Measurements from ENCODE around the gene MRFAP1L1.

MRFAP1L1 gene

DNA sequence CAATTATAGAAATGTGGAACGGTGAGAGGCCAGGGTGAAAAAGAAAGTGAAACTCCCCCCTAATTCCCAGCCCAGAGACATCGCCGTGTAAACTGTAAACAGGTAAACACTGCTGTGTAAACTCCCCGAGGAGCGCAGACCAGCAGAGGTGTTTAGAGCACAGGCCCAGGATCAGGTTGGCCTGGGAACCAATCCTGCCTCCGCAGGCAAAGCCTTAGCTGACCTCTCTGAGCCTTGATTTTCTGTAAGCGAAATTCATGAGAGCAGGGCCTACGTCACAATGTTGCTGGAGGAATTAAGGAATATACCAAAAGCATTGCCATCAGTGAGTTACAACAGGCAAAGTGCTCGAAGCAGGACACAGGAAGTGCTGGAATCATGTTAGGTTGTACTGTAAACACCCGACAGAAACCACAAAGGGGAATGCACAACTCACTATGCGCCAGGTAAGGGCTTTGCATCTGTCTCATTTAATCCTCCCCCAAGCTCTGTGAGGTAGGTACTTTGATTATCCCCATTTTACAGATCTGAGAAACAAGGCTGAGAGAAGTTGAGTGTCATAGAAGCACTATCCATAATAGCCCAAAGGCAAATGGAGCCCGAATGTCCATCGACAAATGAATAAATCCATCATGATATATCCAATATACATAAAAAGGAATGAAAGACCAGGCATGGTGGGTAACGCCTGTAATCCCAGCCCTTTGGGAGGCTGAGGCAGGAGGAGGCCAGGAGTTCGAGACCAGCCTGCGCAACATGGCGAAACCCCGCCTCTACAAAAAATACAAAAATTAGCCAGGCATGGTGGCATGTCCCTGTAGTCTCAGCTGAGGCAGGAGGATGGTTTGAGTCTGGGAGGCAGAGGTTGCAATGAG lies 42.2 kb upstream of the MRFAP1L1 start:
- TF ChIP-seq, protein P1, sequence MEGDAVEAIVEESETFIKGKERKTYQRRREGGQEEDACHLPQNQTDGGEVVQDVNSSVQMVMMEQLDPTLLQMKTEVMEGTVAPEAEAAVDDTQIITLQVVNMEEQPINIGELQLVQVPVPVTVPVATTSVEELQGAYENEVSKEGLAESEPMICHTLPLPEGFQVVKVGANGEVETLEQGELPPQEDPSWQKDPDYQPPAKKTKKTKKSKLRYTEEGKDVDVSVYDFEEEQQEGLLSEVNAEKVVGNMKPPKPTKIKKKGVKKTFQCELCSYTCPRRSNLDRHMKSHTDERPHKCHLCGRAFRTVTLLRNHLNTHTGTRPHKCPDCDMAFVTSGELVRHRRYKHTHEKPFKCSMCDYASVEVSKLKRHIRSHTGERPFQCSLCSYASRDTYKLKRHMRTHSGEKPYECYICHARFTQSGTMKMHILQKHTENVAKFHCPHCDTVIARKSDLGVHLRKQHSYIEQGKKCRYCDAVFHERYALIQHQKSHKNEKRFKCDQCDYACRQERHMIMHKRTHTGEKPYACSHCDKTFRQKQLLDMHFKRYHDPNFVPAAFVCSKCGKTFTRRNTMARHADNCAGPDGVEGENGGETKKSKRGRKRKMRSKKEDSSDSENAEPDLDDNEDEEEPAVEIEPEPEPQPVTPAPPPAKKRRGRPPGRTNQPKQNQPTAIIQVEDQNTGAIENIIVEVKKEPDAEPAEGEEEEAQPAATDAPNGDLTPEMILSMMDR (IDR thresholded peaks at IDR 0.05): no peak

DNA sequence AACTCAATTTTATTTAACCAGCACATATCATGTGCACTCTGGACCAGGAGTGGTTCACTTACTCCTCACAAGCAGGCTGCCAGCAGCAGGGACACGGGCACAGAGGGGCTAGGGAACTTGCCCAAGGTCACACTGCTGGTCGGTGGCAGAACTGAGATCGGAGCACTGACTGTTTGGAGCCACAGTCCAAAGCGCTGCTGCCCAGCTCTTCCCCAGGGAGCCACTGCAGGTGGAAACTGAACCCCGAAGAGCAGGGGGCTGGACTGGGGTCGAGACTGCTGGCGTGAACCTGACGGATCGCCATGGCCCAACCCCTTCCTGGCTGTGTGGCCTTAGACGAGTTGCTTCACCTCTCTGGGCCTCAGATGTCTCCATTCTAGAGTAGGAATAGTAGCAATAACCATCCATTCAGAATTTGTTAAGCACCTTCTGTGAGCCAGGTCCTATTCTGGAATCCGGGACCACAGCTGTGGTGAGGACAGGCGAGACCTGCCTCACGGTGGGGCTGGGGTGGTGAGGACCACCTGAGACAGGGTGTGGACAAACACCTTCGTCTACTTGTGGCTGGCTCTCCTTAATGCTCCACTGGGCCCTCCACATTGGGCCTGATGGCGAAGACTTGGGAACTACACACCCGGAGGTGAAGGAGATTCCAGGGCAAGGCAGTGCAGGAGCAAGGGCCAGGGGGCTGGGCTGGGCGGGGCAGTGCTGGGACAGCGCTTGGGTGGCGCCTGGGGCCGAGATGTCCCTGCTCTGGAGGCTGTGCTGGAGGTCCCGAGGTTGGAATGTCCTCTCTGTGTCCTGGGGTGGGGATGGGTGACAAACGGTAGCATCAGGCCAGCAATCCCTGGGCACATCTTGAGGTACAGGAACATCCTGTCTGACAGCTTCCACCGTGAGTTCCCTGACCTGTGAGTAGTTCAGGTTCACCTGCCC lies 40.9 kb upstream of the MRFAP1L1 start:
- TF ChIP-seq, protein P1 (IDR thresholded peaks at IDR 0.05): no peak

DNA sequence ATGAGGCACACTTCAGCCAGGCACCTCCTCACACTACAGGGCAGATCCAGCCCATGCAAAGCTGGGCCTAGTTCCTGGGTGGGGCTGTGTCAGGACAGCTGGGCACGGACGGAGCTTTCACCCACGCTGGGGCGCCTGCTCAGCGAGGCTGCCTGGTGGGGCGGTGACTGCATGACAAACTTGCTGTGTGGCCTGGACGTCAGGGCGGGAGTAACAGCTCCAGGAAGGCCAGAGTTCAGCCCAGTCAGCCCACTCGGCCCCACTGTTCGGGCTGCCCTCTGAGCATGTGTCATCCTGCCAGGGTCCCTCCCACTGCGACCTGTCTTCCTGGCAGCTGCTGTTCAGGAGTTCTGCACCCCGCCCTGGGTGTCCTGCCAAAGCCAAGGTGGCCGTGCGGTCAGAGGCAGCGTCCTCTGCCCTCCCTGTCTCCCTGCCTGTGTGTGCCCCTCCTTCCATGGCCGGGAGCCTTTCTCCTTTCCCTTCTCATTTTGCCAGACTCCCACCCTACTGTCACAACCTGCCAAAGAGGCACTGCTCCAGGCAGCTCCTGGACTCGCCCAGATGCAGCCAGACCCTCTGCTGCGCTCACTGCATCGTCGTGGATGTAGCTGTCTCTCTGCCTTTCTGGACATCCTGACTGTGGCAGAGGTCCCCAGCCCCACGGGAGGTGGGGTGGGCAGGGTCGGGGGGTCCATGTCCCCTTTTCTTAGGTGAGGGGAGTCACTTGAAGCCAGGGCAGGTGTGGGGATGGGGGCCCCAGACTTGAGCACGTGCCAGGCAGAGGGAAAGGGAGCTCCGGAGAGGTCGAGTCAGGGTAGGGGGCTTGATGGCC lies 39.9 kb upstream of the MRFAP1L1 start:
- TF ChIP-seq, protein P1 (IDR thresholded peaks at IDR 0.05): no peak

GRCh38 chr4:6748286-6748685 lies 38.6 kb upstream of the MRFAP1L1 start:
- TF ChIP-seq, protein P1 (IDR thresholded peaks at IDR 0.05): no peak

DNA sequence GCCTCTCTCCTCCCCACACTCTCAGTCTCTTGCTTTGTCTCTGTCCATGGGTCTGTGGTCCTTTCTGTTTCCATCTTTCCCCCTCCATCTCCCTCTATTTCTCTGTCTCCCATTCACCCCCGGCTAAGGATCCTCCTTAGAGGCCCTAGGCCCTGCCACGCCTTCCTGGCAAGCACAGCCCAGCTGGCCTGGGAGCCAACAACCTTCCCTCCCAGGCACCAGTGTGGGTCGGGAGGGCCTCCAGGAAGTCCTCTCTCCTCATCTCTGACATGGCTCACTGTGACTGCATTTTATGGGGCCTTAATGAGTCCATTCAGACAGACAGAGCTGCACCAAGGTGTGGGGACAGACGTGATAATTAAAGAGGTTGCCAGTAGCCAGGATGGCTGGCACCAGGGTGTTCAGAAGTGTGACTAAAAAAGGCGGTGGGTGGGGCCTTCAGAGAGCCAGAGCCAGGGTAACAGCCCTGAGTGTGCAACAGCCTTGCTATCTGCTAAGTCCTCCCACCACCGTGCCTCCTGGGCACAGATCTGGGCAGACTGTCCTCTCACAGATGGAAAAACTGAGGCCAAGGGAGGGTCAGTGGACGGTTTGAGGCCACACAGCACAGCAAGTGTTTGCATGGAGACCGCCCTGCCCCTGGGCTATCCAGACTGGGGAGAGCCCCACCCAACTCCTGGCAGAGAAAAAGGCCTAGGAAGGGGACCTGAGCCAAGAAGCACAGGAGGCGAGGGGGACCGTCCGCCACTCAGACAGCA lies 37.8 kb upstream of the MRFAP1L1 start:
- TF ChIP-seq, protein P1 (IDR thresholded peaks at IDR 0.05): no peak

- TF ChIP-seq, protein P1 (IDR thresholded peaks at IDR 0.05): no peak
These were observed 37.1 kb upstream of the MRFAP1L1 start for GRCh38 chr4:6746721-6747293.

Measured in LNCAP (cell line).